Measurements from ENCODE around the gene PDZK1.
A peak's percentile ranks its signal among the peaks of the same experiment; 100 is the strongest.

- TF ChIP-seq CTCF (conservative IDR thresholded peaks at IDR 0.05; ENCODE audit: low read depth, low read length) (0 out of 2 replicates have a peak, but pooled peaks have one; percentile 12), EZH2 (IDR thresholded peaks at IDR 0.05; ENCODE audit: low read length, unreplicated experiment) (no peak)
Measured at GRCh38 chr1:145751491-145752037, 44.4 kb upstream of the PDZK1 start.
